ENCODE measurements around the gene CERCAM.

The CERCAM gene

GRCh38 chr9:128469070-128469469 lies 48.4 kb downstream of the CERCAM start:
- no peak for DNase-seq

DNA sequence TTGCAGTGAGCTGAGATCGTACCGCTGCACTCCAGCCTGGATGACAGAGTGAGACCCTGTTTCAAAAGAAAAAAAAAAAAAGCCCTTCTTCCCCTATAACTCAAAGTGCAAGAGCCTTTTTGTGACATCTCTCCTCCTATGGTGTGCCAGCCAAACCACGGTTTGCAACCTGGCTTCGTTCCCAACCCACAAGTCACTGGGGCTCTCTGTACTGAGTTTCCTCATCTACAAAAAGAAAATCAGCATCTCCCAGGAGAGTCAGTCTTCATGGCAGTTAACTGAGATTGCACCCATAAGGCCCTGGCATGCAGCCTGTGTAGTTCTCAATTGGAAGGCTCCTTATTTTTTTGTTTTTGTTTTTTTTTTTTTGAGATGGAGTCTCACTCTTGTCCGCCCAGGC lies 49.9 kb downstream of the CERCAM start:
- no peak for DNase-seq

DNA sequence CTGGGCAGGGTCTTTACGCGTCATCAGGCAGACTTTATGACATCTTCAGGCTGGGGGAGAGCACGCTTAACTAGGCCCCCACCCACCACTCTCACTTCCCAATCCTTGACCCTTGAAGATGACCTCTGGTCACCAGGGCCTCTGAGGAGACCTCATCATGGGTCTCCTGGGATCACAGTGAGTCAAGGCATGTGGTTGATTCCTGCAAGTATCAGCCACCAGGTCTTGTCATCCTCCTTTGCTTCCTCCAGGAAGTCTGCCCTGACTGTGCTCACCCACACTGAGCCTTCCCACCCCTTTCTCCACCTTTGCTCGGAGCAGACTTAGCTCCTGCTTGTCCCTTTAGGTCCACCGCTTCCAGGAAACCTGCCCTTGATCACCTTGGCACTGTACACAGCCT lies 52.4 kb downstream of the CERCAM start:
- no peak for DNase-seq

GRCh38 chr9:128475867-128476266 lies 55.2 kb downstream of the CERCAM start:
- no peak for DNase-seq

DNA sequence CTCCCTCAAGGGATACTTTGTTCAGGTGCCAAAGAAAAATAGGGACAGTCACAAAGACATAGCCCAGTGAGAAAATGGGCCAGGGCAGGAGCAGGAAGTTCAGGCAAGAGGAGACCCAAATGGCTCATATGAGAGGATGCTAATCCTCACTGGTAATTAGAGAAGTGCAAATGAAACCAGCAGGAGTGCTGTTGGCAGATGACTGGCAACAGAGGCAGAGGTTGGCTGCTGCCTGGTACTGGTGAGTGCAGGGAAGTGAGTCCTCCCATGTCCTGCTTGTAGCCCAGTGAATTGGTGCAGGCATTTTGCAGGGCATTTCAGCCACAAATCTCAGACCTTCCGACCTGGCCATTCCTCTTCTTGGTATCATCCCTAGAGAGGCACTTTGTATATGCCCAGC lies 58.6 kb downstream of the CERCAM start:
- no peak for DNase-seq

DNA sequence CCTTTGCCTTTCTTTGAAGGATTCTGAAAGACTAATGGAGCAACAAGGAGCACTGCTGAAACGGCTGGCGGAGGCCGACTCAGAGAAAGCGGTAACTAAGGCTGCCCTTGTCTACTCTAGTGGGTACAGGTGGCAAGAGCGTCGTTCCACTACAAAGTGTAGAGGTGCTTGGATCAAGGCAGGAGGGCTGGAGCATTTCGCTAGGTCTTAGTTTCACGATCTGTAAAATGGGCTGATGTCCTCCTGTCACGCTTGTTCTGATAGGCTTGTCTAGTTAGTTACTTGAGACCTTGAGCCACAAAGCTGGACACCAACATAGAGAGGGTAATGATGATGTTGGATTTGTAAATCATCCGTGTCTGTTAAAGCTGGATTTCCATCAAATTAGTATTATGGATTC lies 60.9 kb downstream of the CERCAM start:
- no peak for DNase-seq

- no peak for DNase-seq
Measured at GRCh38 chr9:128482186-128482585, 61.5 kb downstream of the CERCAM start.

DNA sequence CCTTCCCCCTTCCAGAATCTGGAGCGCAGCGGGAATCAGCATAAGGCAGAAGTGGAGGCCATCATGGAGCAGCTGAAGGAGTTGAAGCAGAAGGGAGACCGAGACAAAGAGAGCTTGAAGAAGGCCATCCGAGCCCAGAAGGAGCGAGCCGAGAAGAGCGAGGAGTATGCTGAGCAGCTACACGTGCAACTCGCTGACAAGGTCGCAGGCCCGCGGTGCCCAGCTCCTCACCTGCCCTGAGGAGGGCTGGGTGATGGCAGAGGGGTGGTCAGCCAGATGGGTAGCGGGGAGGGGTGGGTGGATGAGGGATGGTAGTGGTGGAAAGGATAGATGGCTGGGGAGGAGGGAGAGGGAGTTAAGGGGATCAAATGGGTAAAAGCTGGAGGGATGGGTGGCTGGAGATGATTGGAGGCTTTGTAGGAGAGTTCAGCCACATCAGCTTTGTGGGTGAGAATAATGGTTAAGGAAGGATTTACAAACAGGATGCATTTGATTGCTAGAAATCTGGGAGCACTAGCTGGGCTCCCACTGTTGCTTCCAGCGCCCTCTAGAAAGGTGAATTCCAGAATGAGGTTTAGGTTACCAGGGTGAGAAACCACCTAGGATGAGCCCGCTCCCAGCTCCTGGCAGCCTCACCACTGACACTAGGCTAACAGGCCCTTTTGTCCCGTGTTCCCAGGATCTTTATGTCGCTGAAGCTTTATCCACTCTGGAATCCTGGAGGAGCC lies 64.2 kb downstream of the CERCAM start:
- no peak for DNase-seq

GRCh38 chr9:128485414-128485855 lies 64.8 kb downstream of the CERCAM start:
- DNase-seq = no peak

- no peak for DNase-seq
Measured at GRCh38 chr9:128486201-128486600, 65.5 kb downstream of the CERCAM start.

All from SHP77 (cell line).